ENCODE results near the gene STN1. TPM values are rescaled to one million over a fixed set of nuclear protein-coding genes. Genes with fewer than 3 reads are reported as not detected.

STN1 gene
- total RNA-seq, 1 experiment from 2014 or later = 28.9 TPM

- intact Hi-C loops (cut with micrococcal nuclease; ENCODE audit: unreplicated experiment) = no loop called here
- POLR2A ChIA-PET = no interaction called here
- ATAC-seq (no peak; the same call in 1 of the 2 replicates), DNase-seq (ENCODE audit: low read depth, low spot score) (no peak)
- no TSS peak for BruUV-seq (replicated peaks)
- no peak for TF ChIP-seq REST (IDR thresholded peaks at IDR 0.05; ENCODE audit: insufficient read depth in 1 of 2, low read depth in 2 of 2, low read length in 1 of 2)
- TF ChIP-seq POLR2AphosphoS5 (IDR thresholded peaks at IDR 0.05; ENCODE audit: low read depth, low read length) = no peak
- TF ChIP-seq CTCF (IDR thresholded peaks at IDR 0.05) = no peak
- no peak for TF ChIP-seq TCF7L2 (IDR thresholded peaks at IDR 0.05; ENCODE audit: low read depth, low read length)
- TF ChIP-seq SIN3A (IDR thresholded peaks at IDR 0.05; ENCODE audit: borderline replicate concordance, insufficient read depth, low read depth, low read length) = no peak
- CTCF ChIA-PET = interaction anchor here (0.5 kb wide), 2 partner anchors 13 to 40 kb away, joined by 4 read pairs; no protein-coding TSS in a partner anchor
- Histone ChIP-seq H3K27ac (ENCODE audit: low read length) (no peak overlapping the region), H3K27me3 (ENCODE audit: control insufficient read depth, insufficient read depth, low read length) (no peaks in the 10 kb centered on the region), H3K36me3 (ENCODE audit: control insufficient read depth, insufficient read depth, low read length) (no peaks in the 10 kb centered on the region), H3K4me3 (ENCODE audit: low read depth in 2 of 2, low read length in 2 of 2) (no peak overlapping the region), H3K9me3 (ENCODE audit: control insufficient read depth, insufficient read depth, low read depth, low read length) (peaks cover 7% of the 10 kb centered on the region; the same call in 1 of the 2 replicates), H3K4me1 (ENCODE audit: control insufficient read depth, insufficient read depth, low read length) (peaks cover 6% of the 10 kb centered on the region; the same call in 1 of the 2 replicates)
- in situ Hi-C loops (cut with HindIII; ENCODE audit: low pct_unique_long_range_greater_than_20kb, low sequenced_read_pairs) = no loop called here
Measured at GRCh38 chr10:103835096-103836050, 82.6 kb downstream of the STN1 start.

- CTCF ChIA-PET = interaction anchor here (0.5 kb wide), 1 partner anchor 41 kb away, joined by 4 read pairs; no protein-coding TSS in a partner anchor
- no peak for DNase-seq (ENCODE audit: low read depth, low spot score)
- Histone ChIP-seq H3K4me1 (ENCODE audit: control insufficient read depth, insufficient read depth, low read length) (peaks cover 1% of the 10 kb centered on the region; the same call in 1 of the 2 replicates), H3K36me3 (ENCODE audit: control insufficient read depth, insufficient read depth, low read length) (no peaks in the 10 kb centered on the region), H3K27ac (ENCODE audit: low read length) (no peak overlapping the region), H3K4me3 (ENCODE audit: low read depth in 2 of 2, low read length in 2 of 2) (no peak overlapping the region), H3K27me3 (ENCODE audit: control insufficient read depth, insufficient read depth, low read length) (no peaks in the 10 kb centered on the region), H3K9me3 (ENCODE audit: control insufficient read depth, insufficient read depth, low read depth, low read length) (peaks cover 7% of the 10 kb centered on the region; the same call in 1 of the 2 replicates)
- no peak for ATAC-seq
- in situ Hi-C loops (cut with HindIII; ENCODE audit: low pct_unique_long_range_greater_than_20kb, low sequenced_read_pairs) (no loop called here), intact Hi-C loops (cut with micrococcal nuclease; ENCODE audit: unreplicated experiment) (no loop called here)
- BruUV-seq (replicated peaks) = no TSS peak
- TF ChIP-seq SIN3A (IDR thresholded peaks at IDR 0.05; ENCODE audit: borderline replicate concordance, insufficient read depth, low read depth, low read length) = no peak
- TF ChIP-seq REST (IDR thresholded peaks at IDR 0.05; ENCODE audit: insufficient read depth in 1 of 2, low read depth in 2 of 2, low read length in 1 of 2) = no peak
- TF ChIP-seq CTCF (IDR thresholded peaks at IDR 0.05) = no peak
- no peak for TF ChIP-seq TCF7L2 (IDR thresholded peaks at IDR 0.05; ENCODE audit: low read depth, low read length)
- no peak for TF ChIP-seq POLR2AphosphoS5 (IDR thresholded peaks at IDR 0.05; ENCODE audit: low read depth, low read length)
- POLR2A ChIA-PET = interaction anchor here (0.6 kb wide), 1 partner anchor 73 kb away, joined by 3 read pairs; no protein-coding TSS in a partner anchor
Measured at GRCh38 chr10:103834436-103835095, 83.4 kb downstream of the STN1 start.
